H9 (cell line): ENCODE results near the gene FAM193A. TPM values are rescaled to one million over a fixed set of nuclear protein-coding genes. Genes with fewer than 3 reads are reported as not detected.
A peak's percentile ranks its signal among the peaks of the same experiment; 100 is the strongest.

Experiments
- DNase-seq: peaks from one replicate; pipeline ENCODE4 v3.0.0-alpha.2; 2017
- H2AFZ ChIP-seq: one replicate; pipeline ENCODE4 v1.6.1; 2013; ENCODE audit warnings: mild to moderate bottlenecking, low read length, control low read depth, moderate library complexity
- H2AK5ac ChIP-seq: 2 replicates; pipeline ENCODE4 v1.6.1; 2013; ENCODE audit warnings: low read length, control low read depth, mixed read lengths; ENCODE audit not compliant: insufficient read length
- H2BK120ac ChIP-seq: one replicate; pipeline ENCODE4 v1.6.1; 2013; ENCODE audit warnings: low read depth, mild to moderate bottlenecking, low read length, control low read depth, inconsistent platforms; ENCODE audit not compliant: poor library complexity, severe bottlenecking
- H2BK12ac ChIP-seq: 2 replicates; pipeline ENCODE4 v1.6.1; 2013; ENCODE audit warnings: low read length, control low read depth, mixed read lengths, low read depth; ENCODE audit not compliant: insufficient read length
- H2BK15ac ChIP-seq: 2 replicates; pipeline ENCODE4 v1.6.1; 2013; ENCODE audit warnings: low read depth, low read length, control low read depth
- H2BK20ac ChIP-seq: one replicate; pipeline ENCODE4 v1.6.1; 2013; ENCODE audit warnings: low read depth, mild to moderate bottlenecking, low read length, control low read depth, inconsistent platforms; ENCODE audit not compliant: poor library complexity, severe bottlenecking
- H2BK5ac ChIP-seq: 2 replicates; pipeline ENCODE4 v1.6.1; 2013; ENCODE audit warnings: low read length, control low read depth, mixed read lengths; ENCODE audit not compliant: insufficient read length
- H3K14ac ChIP-seq: 2 replicates; pipeline ENCODE4 v1.6.1; 2013; ENCODE audit warnings: low read length, control low read depth; ENCODE audit not compliant: insufficient read depth
- H3K18ac ChIP-seq: 2 replicates; pipeline ENCODE4 v1.6.1; 2013; ENCODE audit warnings: low read depth, mild to moderate bottlenecking, mixed read lengths, low read length, control low read depth; ENCODE audit not compliant: insufficient read length
- H3K23ac ChIP-seq: 2 replicates; pipeline ENCODE4 v1.6.1; 2013; ENCODE audit warnings: low read length, control low read depth, mixed read lengths, low read depth; ENCODE audit not compliant: insufficient read length
- H3K23me2 ChIP-seq: 2 replicates; pipeline ENCODE4 v1.6.1; 2013; ENCODE audit warnings: low read depth, mild to moderate bottlenecking, mixed read lengths, low read length, control low read depth; ENCODE audit not compliant: insufficient read length, poor library complexity, severe bottlenecking
- H3K27ac ChIP-seq: 2 replicates; pipeline ENCODE4 v1.5.1; 2013; ENCODE audit warnings: low read length, control low read depth, mixed read lengths, low read depth; ENCODE audit not compliant: insufficient read length
- H3K27me3 ChIP-seq: 2 replicates; pipeline ENCODE4 v1.6.1; 2013; ENCODE audit warnings: low read length, control low read depth, inconsistent platforms; ENCODE audit not compliant: insufficient read depth
- H3K4ac ChIP-seq: 2 replicates; pipeline ENCODE4 v1.6.1; 2013; ENCODE audit warnings: low read depth, mild to moderate bottlenecking, control low read depth, inconsistent platforms, low read length, moderate library complexity
- H3K4me1 ChIP-seq: 2 replicates; pipeline ENCODE4 v1.6.1; 2013; ENCODE audit warnings: low read length, control low read depth, inconsistent platforms; ENCODE audit not compliant: insufficient read depth
- H3K4me2 ChIP-seq: 2 replicates; pipeline ENCODE4 v1.6.1; 2013; ENCODE audit warnings: low read length, control low read depth, mixed read lengths; ENCODE audit not compliant: insufficient read length, insufficient read depth
- H3K56ac ChIP-seq: 2 replicates; pipeline ENCODE4 v1.6.1; 2013; ENCODE audit warnings: low read depth, mild to moderate bottlenecking, mixed read lengths, low read length, control low read depth; ENCODE audit not compliant: insufficient read length
- H3K79me1 ChIP-seq: 2 replicates; pipeline ENCODE4 v1.6.1; 2013; ENCODE audit warnings: low read depth, mild to moderate bottlenecking, moderate library complexity, low read length, control low read depth, inconsistent platforms; ENCODE audit not compliant: insufficient read depth, poor library complexity, severe bottlenecking
- H3K79me2 ChIP-seq: 2 replicates; pipeline ENCODE4 v1.6.1; 2013; ENCODE audit warnings: low read length, control low read depth, inconsistent platforms; ENCODE audit not compliant: insufficient read depth
- H3K9ac ChIP-seq: 2 replicates; pipeline ENCODE4 v1.6.1; 2013; ENCODE audit warnings: low read length, control low read depth, mixed read lengths; ENCODE audit not compliant: insufficient read length; ENCODE audit errors: extremely low read depth
- H3K9me3 ChIP-seq: one replicate; pipeline ENCODE4 v1.6.1; 2013; ENCODE audit warnings: low read depth, low read length, inconsistent platforms; ENCODE audit not compliant: control insufficient read depth
- H3T11ph ChIP-seq: one replicate; pipeline ENCODE4 v1.6.1; 2013; ENCODE audit warnings: mild to moderate bottlenecking, low read length, control low read depth, inconsistent platforms
- H4K20me1 ChIP-seq: one replicate; pipeline ENCODE4 v1.6.1; 2013; ENCODE audit not compliant: control insufficient read depth, insufficient read length, insufficient read depth
- H4K5ac ChIP-seq: 2 replicates; pipeline ENCODE4 v1.6.1; 2013; ENCODE audit warnings: low read depth, mild to moderate bottlenecking, mixed read lengths, low read length, control low read depth; ENCODE audit not compliant: insufficient read length
- H4K8ac ChIP-seq: replicated peaks from 2 replicates; pipeline ENCODE4 v1.6.1; 2013; ENCODE audit warnings: low read length, control low read depth, mixed read lengths, low read depth; ENCODE audit not compliant: insufficient read length
- H4K91ac ChIP-seq: 2 replicates; pipeline ENCODE4 v1.6.1; 2013; ENCODE audit warnings: low read depth, mild to moderate bottlenecking, moderate library complexity, mixed read lengths, low read length, control low read depth; ENCODE audit not compliant: insufficient read length
- H3K27ac Mint-ChIP-seq, 3 experiments: 2 replicates in 2 of 3; 3 replicates in 1 of 3; pipeline ENCODE4 v1.8.0; 2020 to 2021; ENCODE audit warnings: mixed read lengths in 3 of 3, mild to moderate bottlenecking in 1 of 3, moderate library complexity in 1 of 3
- H3K27me3 Mint-ChIP-seq: 2 replicates; pipeline ENCODE4 v1.8.0; 2021; ENCODE audit warnings: low read depth, mild to moderate bottlenecking, moderate library complexity, mixed read lengths
- H3K36me3 Mint-ChIP-seq, 3 experiments: 2 replicates in 2 of 3; 3 replicates in 1 of 3; pipeline ENCODE4 v1.8.0; 2020 to 2021; ENCODE audit warnings: low read depth in 3 of 3, mixed read lengths in 3 of 3; ENCODE audit not compliant: insufficient read depth in 1 of 3
- H3K4me1 Mint-ChIP-seq, 2 experiments: 2 replicates each; pipeline ENCODE4 v1.8.0; 2020; ENCODE audit warnings: mixed read lengths in 2 of 2
- H3K4me3 Mint-ChIP-seq, 2 experiments: 2 replicates in 1 of 2; 3 replicates in 1 of 2; pipeline ENCODE4 v1.8.0; 2020 to 2021; ENCODE audit warnings: mild to moderate bottlenecking in 2 of 2, mixed read lengths in 2 of 2, moderate library complexity in 1 of 2
- H3K9me3 Mint-ChIP-seq, 2 experiments: 2 replicates in 1 of 2; 3 replicates in 1 of 2; pipeline ENCODE4 v1.8.0; 2020; ENCODE audit warnings: mild to moderate bottlenecking in 2 of 2, mixed read lengths in 2 of 2, moderate library complexity in 1 of 2
- WGBS: extraction: QIAGEN DNeasy Blood & Tissue Kit; methylation state at CpG from one replicate; pipeline ENCODE4 v1.1.7; 2013; ENCODE audit warnings: missing lambda C conversion rate, low lambda C conversion rate, mixed read lengths; ENCODE audit not compliant: insufficient read length; ENCODE audit errors: extremely low coverage; 5-methylcytosine and 5-hydroxymethylcytosine counted together
- total RNA-seq: library from RNA; stranded (reverse); gene quantifications from 2 replicates; pipeline ENCODE4 v1.2.1, GENCODE V29; 2021
- TF ChIP-seq, protein P1 (sequence below): fragments of 200-600 bp; sonication (generic); conservative IDR thresholded peaks from 3 replicates; pipeline ENCODE4 v1.8.0; 2021; ENCODE audit warnings: antibody characterized with exemption, mild to moderate bottlenecking

FAM193A gene
- total RNA-seq, 1 experiment from 2014 or later, result 36.9 TPM

- Histone ChIP-seq H2AFZ (no peak overlapping the region), H3K14ac (no peak overlapping the region; the same call in 1 of the 2 replicates), H3K4me2 (no peak overlapping the region), H2BK5ac (no peak overlapping the region), H3K18ac (no peak overlapping the region), H4K91ac (no peak overlapping the region), H3K23ac (no peak overlapping the region), H2BK120ac (no peak overlapping the region), H2BK15ac (no peak overlapping the region), H3K9me3 (no peaks in the 10 kb centered on the region), H4K20me1 (no peaks in the 10 kb centered on the region), H2BK20ac (no peak overlapping the region), H4K5ac (no peak overlapping the region), H3K4me1 (no peaks in the 10 kb centered on the region), H3K4ac (no peak overlapping the region), H3K79me1 (no peaks in the 10 kb centered on the region), H4K8ac (no peak overlapping the region), H2AK5ac (no peak overlapping the region), H3K27me3 (no peaks in the 10 kb centered on the region), H3K79me2 (no peaks in the 10 kb centered on the region), H2BK12ac (no peak overlapping the region), H3K9ac (no peak overlapping the region), H3T11ph (no peak overlapping the region), H3K23me2 (no peaks in the 10 kb centered on the region), H3K27ac (no peak overlapping the region), H3K56ac (no peak overlapping the region)
- peak overlapping the region in 1 of 3 experiments; percentile 83; a peak in 2 of 7 replicates for H3K27ac Mint-ChIP-seq
- H3K4me1 Mint-ChIP-seq, result no peaks in the 10 kb centered on the region
- H3K9me3 Mint-ChIP-seq, result no peaks in the 10 kb centered on the region
- no peaks in the 10 kb centered on the region for H3K27me3 Mint-ChIP-seq
- DNase-seq, result no peak
- H3K36me3 Mint-ChIP-seq, result peaks cover 25 to 81% (median 67%) of the 10 kb centered on the region in 3 experiments
- TF ChIP-seq, protein P1, sequence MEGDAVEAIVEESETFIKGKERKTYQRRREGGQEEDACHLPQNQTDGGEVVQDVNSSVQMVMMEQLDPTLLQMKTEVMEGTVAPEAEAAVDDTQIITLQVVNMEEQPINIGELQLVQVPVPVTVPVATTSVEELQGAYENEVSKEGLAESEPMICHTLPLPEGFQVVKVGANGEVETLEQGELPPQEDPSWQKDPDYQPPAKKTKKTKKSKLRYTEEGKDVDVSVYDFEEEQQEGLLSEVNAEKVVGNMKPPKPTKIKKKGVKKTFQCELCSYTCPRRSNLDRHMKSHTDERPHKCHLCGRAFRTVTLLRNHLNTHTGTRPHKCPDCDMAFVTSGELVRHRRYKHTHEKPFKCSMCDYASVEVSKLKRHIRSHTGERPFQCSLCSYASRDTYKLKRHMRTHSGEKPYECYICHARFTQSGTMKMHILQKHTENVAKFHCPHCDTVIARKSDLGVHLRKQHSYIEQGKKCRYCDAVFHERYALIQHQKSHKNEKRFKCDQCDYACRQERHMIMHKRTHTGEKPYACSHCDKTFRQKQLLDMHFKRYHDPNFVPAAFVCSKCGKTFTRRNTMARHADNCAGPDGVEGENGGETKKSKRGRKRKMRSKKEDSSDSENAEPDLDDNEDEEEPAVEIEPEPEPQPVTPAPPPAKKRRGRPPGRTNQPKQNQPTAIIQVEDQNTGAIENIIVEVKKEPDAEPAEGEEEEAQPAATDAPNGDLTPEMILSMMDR, result no peak
- WGBS, result no CpG with 5 or more reads among the region's 4 CpGs
- no peak overlapping the region for H3K4me3 Mint-ChIP-seq
Observed at GRCh38 chr4:2688697-2689096, 152.2 kb downstream of the FAM193A start.
